MM.1S (cell line): ENCODE results near the gene GDF11.

Experiments used
- CTCF ChIP-seq: fragments of 300-600 bp; sonication (generic); IDR thresholded peaks from 2 replicates; pipeline ENCODE4 v1.5.1; 2016; ENCODE audit warnings: antibody characterized with exemption, low read length, mixed read lengths
- EZH2 ChIP-seq: fragments of 300-600 bp; sonication (generic); optimal IDR thresholded peaks from 2 replicates; pipeline ENCODE3; 2017; ENCODE audit warnings: low read depth, mild to moderate bottlenecking, antibody characterized with exemption, low read length, mixed read lengths

- TF ChIP-seq EZH2, result no peak
- TF ChIP-seq CTCF, result no peak
Observed at GRCh38 chr12:55724940-55725309, 18.0 kb upstream of the GDF11 start.
